Epithelial cell of prostate (primary cell): ENCODE data around the gene ANXA8.
"Not testable (repeated sequence)": the region's sequence is repeated elsewhere in the genome, so short reads cannot be mapped to it uniquely, and the experiment has no call there.

Experiments used
- DNase-seq: peaks from one replicate; pipeline ENCODE4 v3.0.0-alpha.2; 2011; ENCODE audit warnings: low read depth, low spot score
- H3K27ac ChIP-seq: fragments of 450-650 bp; 2 replicates; pipeline ENCODE4 v1.5.1; 2017; ENCODE audit warnings: mild to moderate bottlenecking

The ANXA8 gene

DNA sequence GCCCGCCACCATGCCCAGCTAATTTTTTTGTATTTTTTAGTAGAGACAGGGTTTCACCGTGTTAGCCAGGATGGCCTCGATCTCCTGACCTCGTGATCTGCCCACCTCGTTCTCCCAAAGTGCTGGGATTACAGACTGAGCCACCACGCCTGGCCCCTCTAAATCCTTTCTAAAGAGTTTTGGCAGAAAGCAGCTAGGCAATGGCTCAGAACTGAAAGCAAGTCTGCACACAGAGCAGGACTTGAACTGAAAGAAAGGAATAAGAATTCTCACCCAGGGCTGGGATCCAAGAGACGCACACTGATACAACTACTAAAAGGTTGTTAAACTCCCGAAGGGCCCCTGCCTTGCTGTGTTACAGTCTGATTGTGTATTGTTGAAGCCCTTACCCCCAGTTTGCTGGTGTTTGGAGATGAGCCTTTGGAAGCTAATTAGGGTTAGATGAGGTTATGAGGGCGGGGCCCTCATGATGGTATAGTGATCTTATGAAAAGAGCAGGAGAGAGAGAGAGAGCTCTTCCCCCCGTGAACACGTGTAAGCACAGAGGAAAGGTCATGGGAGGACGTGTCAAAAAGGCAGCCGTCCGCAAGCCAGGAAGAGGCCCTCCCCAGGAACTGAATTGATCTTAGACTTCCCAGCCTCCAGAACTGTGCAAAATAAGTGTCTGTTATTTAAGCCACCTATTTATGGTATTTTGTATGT, 18.5 kb downstream of the ANXA8 start:
- DNase-seq, H3K27ac ChIP-seq: not testable (repeated sequence)

DNA sequence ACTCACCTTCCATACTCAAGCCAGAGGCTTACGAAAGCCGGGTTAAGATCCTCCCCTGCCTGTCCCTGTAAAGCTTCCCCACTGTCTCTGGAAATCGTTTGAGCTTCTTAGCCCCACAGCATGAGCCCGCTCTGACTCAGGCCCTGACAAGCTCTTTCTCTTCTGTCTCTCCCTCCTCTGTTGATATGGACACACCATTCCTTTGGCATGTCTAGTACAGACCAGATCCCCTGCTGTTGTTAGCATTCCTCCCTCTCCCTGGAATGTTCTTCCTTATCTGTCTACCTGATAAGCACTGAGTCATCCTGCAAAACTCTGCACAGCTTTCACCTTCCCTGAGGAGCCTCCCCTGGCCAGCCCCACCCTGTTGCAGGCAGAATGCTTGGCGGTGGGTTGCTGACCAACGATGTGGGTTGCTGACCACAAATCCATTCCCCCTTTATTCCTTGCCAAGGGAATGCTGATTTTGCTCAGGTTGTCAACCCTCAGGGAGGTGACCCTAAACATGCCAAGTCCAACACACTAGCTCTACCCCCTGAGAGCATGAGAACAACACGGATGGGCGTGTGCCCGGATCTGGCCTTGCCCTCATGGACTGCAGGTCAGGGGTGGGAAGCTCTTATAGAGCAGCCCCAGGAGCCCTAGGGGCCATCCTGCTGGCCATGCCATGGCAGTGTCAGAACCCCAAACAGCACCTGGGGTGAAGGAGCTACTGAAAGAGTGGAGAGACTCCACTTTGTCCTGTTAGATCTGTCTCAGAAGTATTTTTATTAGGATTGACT, 21.1 kb downstream of the ANXA8 start:
- H3K27ac ChIP-seq, DNase-seq: not testable (repeated sequence)

- not testable (repeated sequence) for H3K27ac ChIP-seq, DNase-seq
Observed at GRCh38 chr10:47461261-47461687, 22.6 kb downstream of the ANXA8 start.

DNA sequence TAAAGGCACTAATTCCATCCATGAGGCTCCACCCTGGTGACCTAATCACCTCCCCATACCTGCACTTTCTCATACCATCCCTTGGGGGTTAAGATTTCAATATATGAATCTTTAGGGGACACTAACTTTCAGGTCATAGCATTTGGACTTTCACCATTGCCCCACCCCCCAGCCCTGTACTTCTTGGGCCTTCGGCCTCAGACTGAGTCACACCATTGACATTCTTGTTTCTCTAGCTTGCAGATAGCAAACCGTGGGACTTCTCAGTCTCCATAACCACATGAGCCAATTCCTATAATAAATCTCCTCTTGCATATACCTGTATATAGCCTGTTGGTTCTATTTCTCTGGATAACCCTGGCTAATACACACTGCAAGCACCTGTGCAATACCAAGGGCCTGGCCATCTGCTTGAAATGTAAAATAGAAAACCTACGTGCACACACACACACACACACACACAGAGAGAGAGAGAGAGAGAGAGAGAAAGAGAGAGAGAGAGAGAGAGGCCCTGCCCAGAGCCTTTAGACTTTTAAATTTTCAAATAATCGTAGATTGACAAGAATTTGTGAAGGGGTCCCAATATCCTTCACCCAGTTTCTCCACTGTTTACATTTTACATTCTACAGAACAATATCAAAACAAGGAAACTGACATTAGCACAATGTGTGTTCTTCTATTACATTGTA, 25.3 kb downstream of the ANXA8 start:
- DNase-seq, result peak; percentile 44
- peak overlapping the region; percentile 13 for H3K27ac ChIP-seq

GRCh38 chr10:47457826-47458225, 26.1 kb downstream of the ANXA8 start:
- H3K27ac ChIP-seq, result no peak overlapping the region
- no peak for DNase-seq

DNA sequence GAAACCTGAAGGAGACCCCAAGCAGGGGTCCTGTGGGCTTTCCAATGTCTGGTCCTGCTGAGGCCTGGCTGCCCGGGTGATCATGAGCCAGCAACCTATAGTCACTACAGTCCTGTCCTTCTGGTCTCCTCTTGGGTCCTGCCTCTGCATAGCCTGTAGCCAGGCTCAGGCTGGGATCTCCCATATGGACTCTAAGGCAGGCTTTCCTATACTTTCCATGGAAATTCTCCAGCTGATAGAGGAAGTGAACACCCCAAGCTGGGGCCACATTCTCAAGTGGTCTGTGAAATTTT, 26.4 kb downstream of the ANXA8 start:
- no peak overlapping the region for H3K27ac ChIP-seq
- no peak for DNase-seq

DNA sequence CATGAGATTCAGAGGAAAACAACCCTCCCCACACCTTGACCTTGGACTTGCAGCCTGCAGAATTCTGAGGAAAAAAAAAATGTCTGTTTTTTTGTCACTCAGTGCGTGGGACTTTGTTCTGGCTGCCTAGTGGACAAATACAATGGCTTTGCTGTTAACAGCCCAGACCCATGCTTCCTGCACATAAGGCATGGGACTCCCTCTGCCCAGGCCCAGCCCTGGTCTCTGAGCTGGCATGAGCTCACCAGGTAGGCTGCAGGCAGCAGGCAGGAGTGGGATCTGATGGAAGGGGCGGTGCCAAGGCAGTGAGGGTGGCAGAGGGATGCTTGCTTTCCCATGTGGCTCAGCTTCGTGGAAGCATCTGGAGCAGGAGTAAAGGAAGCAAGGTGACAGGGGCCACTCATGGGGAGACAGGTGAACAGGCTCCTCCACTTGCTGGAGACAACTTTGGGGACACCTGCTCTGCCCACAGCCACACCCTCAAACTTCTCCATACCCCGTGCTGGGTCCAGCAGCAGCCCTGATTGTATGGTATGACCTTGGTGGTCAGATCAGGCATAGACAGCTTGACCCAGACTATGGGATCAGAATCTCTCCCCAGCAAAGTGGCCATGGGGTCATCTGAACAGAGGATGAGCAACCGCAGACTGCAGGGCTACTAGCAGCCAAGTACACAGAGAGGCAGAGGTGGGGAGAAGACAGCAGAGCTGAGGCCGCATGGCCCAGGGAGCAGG, 27.0 kb downstream of the ANXA8 start:
- H3K27ac ChIP-seq, result no peak overlapping the region
- DNase-seq, result no peak

GRCh38 chr10:47456079-47456785, 27.7 kb downstream of the ANXA8 start:
- no peak overlapping the region for H3K27ac ChIP-seq
- no peak for DNase-seq

DNA sequence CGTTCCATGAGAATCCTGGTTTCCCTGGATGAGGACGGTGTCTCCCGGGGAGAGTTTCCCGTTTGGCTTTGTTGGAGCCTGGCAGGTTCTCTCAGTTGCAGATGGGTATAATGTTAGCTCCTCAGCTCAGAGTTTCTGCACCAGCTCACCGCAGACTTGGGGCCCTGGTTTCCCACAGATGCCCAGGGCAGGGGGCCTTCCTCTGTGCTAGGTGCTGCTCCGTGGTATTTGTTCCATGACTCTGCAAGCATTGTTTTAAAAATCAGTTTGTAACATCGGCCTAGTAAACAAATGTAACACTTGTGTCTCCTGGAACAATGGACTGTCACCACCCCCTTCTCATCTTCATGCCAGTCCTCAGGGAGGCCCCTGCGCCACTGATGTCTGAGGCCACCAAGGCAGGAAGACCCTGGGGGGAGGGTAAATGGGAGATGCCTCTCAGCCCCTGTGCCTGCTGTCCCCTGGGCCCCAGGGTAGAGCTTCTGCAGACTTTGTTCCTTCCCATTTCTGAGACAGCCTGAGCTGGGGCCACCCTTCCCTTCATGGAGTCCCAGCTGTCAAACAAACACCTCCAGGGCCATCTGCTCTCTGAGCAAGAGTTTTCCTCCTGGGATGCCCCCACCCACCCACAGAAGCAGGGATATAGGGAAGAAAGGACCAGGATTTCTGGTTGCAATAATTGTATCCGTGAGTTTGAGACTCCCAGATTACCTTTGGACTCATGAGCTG, 28.4 kb downstream of the ANXA8 start:
- H3K27ac ChIP-seq, DNase-seq: not testable (repeated sequence)

GRCh38 chr10:47454780-47455058, 29.2 kb downstream of the ANXA8 start:
- DNase-seq, result no peak
- no peak overlapping the region for H3K27ac ChIP-seq

GRCh38 chr10:47454008-47454779, 29.7 kb downstream of the ANXA8 start:
- no peak for DNase-seq

DNA sequence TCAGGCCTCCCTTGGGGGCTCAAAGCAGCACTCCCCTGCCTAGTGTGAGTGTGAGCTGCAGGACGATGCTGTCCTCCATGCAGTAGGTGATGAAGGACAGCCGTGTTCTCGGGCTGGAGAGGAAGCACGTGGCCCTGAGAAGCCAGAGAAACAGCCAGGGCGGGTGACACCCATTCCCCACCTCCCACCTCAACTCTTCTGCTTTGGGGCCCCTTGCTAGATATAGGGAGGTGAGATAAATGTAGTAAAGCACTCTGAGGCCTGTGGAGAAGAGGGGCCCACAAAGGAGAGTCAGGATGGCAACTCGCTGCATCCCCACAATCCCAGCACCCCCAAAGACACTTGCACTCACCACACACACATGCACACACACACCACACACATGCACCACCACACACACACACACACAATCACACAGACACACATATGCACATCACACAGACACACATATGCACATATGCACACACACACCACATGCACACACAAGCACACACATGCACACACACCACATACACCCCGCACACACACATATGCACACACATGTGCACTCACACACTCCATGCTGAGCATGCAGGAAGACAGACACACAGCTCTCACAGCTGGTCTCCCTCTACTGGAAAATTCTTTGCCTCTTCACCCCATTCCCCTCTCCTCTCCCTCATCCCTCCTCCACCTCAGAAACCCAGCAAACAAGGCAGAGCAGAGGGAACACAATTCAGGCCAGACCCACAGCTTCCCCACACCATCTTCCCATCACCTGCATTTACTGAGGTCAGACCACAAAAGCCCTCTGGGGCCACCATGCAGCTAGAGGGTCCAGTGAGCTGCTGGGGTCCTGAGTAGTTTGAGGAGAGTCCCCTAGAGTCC, 30.5 kb downstream of the ANXA8 start:
- no peak for DNase-seq
- H3K27ac ChIP-seq, result no peak overlapping the region

More at GRCh38 chr10:47454008-47454779, 29.7 kb downstream of the ANXA8 start:
- no peak overlapping the region for H3K27ac ChIP-seq

GRCh38 chr10:47452495-47453140, 31.3 kb downstream of the ANXA8 start:
- no peak for DNase-seq
- H3K27ac ChIP-seq, result no peak overlapping the region

DNA sequence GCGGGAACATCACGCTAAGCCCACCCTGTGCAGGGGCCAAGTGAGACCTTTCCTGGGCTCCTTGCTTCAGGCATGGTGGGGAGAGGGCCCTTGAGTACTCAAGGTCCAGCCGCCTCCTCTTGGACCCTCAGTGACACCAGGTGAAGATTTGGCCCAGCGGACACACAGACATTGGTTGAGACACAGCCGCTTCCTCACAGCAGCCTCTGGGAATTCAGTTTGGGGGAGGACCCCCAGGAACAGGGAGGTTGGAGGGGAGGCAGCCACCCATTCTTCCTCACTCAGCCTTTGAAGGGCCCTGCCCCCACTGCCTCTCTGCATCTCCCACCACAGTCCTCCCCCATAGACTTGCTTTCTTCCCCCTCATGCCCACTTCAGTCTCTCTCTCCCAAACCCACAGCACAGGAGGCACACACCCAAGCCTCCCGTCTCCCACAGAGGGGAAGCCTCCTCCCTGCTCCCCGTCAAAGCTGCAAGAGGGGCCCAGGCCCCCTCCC, 31.9 kb downstream of the ANXA8 start:
- H3K27ac ChIP-seq, result no peak overlapping the region
- DNase-seq, result no peak

DNA sequence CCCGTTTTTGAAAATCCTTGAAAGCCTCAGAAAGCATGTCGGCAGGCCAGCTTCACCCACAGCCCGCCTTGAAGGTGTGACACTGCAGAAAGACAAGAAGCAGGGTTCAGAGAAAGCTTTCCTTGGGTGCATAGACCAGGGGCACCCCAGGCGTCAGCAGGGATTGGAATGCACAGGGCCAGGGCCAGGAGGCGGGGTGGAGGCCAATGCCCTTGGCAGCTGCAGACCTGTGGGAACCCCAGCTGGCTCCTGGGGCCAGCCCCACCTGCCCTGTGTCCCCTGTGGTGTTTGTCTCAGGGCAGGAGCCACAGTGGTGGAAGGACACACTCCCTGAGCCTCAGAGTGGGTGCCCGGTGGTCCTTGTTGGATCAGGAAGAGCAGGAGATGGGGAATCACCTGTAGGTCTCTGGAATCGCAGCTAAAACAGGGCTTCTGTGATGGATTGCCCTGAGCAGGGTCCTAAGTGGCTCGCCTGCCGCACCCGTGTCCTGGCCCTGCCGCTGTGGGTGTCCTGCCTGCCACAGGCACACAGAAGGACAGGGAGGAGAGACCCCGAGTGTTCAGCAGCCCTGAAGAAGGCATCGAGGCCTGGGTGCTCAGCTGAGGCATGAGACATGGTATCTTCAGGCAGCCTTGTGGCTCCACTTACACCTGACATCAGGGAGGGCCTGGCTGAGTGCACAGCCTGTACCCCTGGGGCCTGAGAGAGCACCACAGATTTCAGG, 32.5 kb downstream of the ANXA8 start:
- DNase-seq, result no peak
- H3K27ac ChIP-seq, result no peak overlapping the region

DNA sequence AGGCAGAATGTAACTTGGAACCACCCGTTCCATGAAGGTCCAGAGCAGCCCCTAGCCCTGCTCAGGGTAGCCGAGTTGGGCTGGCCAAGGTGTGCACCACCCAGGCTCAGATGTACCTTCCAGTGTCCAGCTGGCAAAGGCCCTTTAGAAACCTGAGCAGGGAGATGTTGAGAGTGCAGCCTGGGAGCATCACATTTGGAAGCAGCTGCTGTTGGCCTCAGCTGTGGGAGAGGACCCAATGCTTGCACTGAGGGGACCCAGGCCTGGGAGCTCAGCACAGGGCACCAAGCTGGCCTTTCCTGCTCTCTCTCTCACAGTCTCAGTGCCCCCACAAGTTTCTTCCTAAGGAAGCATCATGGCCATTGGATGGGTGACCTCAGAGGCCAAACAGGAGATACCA, 33.5 kb downstream of the ANXA8 start:
- no peak overlapping the region for H3K27ac ChIP-seq
- no peak for DNase-seq

GRCh38 chr10:47449979-47450378, 33.9 kb downstream of the ANXA8 start:
- DNase-seq, result no peak
- no peak overlapping the region for H3K27ac ChIP-seq
